H1 (cell line): ENCODE measurements around the gene ERFE. TPM values are rescaled to one million over a fixed set of nuclear protein-coding genes. Genes with fewer than 3 reads are reported as not detected.

Source experiments
- CTCF ChIA-PET: fragments of 300-600 bp; sonication (Branson Sonifier 250); formaldehyde crosslinking; loops from one replicate; lab custom pipeline; 2021; ENCODE audit not compliant: partially characterized antibody; lab: Charles Lee
- POLR2A ChIA-PET: fragments of 300-600 bp; sonication (Branson Sonifier 250); formaldehyde crosslinking; loops from one replicate; lab custom pipeline; 2021; ENCODE audit warnings: inconsistent platforms; ENCODE audit not compliant: partially characterized antibody; lab: Charles Lee
- DNase-seq, 2 experiments: peaks; one replicate each; pipeline versions ENCODE4 v3.0.0 to v3.0.0-alpha.2; 2010 to 2022; ENCODE audit warnings: low spot score in 2 of 2, low read depth in 1 of 2, mixed read lengths in 1 of 2
- FAIRE-seq: peaks from 2 replicates; lab custom pipeline; 2011; peaks lifted over from hg19 to GRCh38; lab: Jason Lieb, UNC
- H2AFZ ChIP-seq: 2 replicates; pipeline ENCODE4 v1.8.1; 2012; ENCODE audit warnings: low read length, inconsistent platforms
- H2AK5ac ChIP-seq: 2 replicates; pipeline ENCODE4 v1.6.1; 2013; ENCODE audit warnings: low read depth, low read length
- H2BK120ac ChIP-seq: replicated peaks from 2 replicates; pipeline ENCODE3; 2013; ENCODE audit warnings: low read depth, low read length, inconsistent platforms
- H2BK12ac ChIP-seq: 2 replicates; pipeline ENCODE4 v1.6.1; 2013; ENCODE audit warnings: low read depth, low read length
- H2BK15ac ChIP-seq: 2 replicates; pipeline ENCODE4 v1.6.1; 2013; ENCODE audit warnings: low read length
- H2BK20ac ChIP-seq: 2 replicates; pipeline ENCODE4 v1.6.1; 2013; ENCODE audit warnings: low read length
- H2BK5ac ChIP-seq: 2 replicates; pipeline ENCODE4 v1.6.1; 2013; ENCODE audit warnings: low read depth, low read length
- H3K14ac ChIP-seq: 2 replicates; pipeline ENCODE4 v1.6.1; 2013; ENCODE audit warnings: inconsistent platforms; ENCODE audit not compliant: insufficient read length
- H3K18ac ChIP-seq: 2 replicates; pipeline ENCODE4 v1.6.1; 2013; ENCODE audit warnings: low read length; ENCODE audit errors: extremely low read depth
- H3K23ac ChIP-seq: 2 replicates; pipeline ENCODE4 v1.6.1; 2013; ENCODE audit warnings: inconsistent platforms; ENCODE audit not compliant: insufficient read length
- H3K23me2 ChIP-seq: 2 replicates; pipeline ENCODE4 v1.6.1; 2013; ENCODE audit warnings: low read depth, low read length
- H3K27ac ChIP-seq: 2 replicates; pipeline ENCODE4 v1.6.1; 2011; ENCODE audit warnings: low read depth, low read length, inconsistent platforms
- H3K27me3 ChIP-seq, 4 experiments: replicated peaks in 1 of 4; 1 replicate in 1 of 4; 2 replicates in 3 of 4; pipeline versions ENCODE4 v1.6.1 to v1.8.1; 2011 to 2013; ENCODE audit warnings: low read length in 3 of 4, mild to moderate bottlenecking in 3 of 4, inconsistent platforms in 2 of 4, mixed read lengths in 2 of 4, moderate library complexity in 1 of 4; ENCODE audit not compliant: control insufficient read depth in 3 of 4, insufficient read depth in 3 of 4; ENCODE audit errors: extremely low read depth in 1 of 4
- H3K36me3 ChIP-seq, 4 experiments: 2 replicates each; pipeline versions ENCODE4 v1.6.1 to v1.8.1; 2011 to 2013; ENCODE audit warnings: mild to moderate bottlenecking in 4 of 4, low read length in 3 of 4, moderate library complexity in 2 of 4, control low read depth in 1 of 4, inconsistent platforms in 1 of 4; ENCODE audit not compliant: insufficient read depth in 4 of 4, control insufficient read depth in 2 of 4
- H3K4ac ChIP-seq: replicated peaks from 2 replicates; pipeline ENCODE3; 2013; ENCODE audit warnings: low read length, low read depth, mixed read lengths, inconsistent platforms; ENCODE audit not compliant: insufficient read length
- H3K4me1 ChIP-seq, 4 experiments: replicated peaks in 1 of 4; 1 replicate in 1 of 4; 2 replicates in 3 of 4; pipeline versions ENCODE4 v1.6.1 to v1.8.1; 2011 to 2013; ENCODE audit warnings: low read length in 3 of 4, inconsistent platforms in 2 of 4, mixed read lengths in 1 of 4; ENCODE audit not compliant: insufficient read depth in 4 of 4, control insufficient read depth in 3 of 4
- H3K4me2 ChIP-seq, 2 experiments: 2 replicates each; pipeline versions ENCODE4 v1.6.1 to v1.8.1; 2011 to 2013; ENCODE audit warnings: low read depth in 2 of 2, low read length in 2 of 2, control low read depth in 1 of 2, inconsistent platforms in 1 of 2, mild to moderate bottlenecking in 1 of 2; ENCODE audit not compliant: insufficient read depth in 1 of 2
- H3K4me3 ChIP-seq, 4 experiments: fragments of 200-600, 300-600 bp in 1 of 4; sonication (generic), shearing (Covaris generic), sonication (Bioruptor Twin) in 1 of 4; 2 replicates each; pipeline versions ENCODE4 v1.5.1 to v1.8.1; 2011 to 2016; ENCODE audit warnings: low read length in 4 of 4, low read depth in 3 of 4, control low read depth in 2 of 4, inconsistent platforms in 2 of 4, mild to moderate bottlenecking in 2 of 4, mixed read lengths in 1 of 4, moderate library complexity in 1 of 4; ENCODE audit not compliant: insufficient read depth in 2 of 4; ENCODE audit errors: extremely low read depth in 1 of 4
- H3K56ac ChIP-seq: replicated peaks from 2 replicates; pipeline ENCODE3; 2013; ENCODE audit warnings: low read depth, mild to moderate bottlenecking, mixed read lengths, low read length, inconsistent platforms; ENCODE audit not compliant: insufficient read length
- H3K79me1 ChIP-seq: 2 replicates; pipeline ENCODE4 v1.6.1; 2013; ENCODE audit warnings: low read depth, low read length, control low read depth
- H3K79me2 ChIP-seq, 2 experiments: 2 replicates each; pipeline versions ENCODE4 v1.6.1 to v1.8.1; 2012 to 2013; ENCODE audit warnings: low read length in 2 of 2, mild to moderate bottlenecking in 2 of 2, inconsistent platforms in 1 of 2; ENCODE audit not compliant: insufficient read depth in 2 of 2, control insufficient read depth in 1 of 2
- H3K9ac ChIP-seq, 4 experiments: replicated peaks in 1 of 4; 1 replicate in 1 of 4; 2 replicates in 3 of 4; pipeline versions ENCODE4 v1.6.1 to v1.8.1; 2011 to 2013; ENCODE audit warnings: low read depth in 3 of 4, low read length in 3 of 4, control low read depth in 2 of 4, mild to moderate bottlenecking in 2 of 4, moderate library complexity in 2 of 4, inconsistent platforms in 1 of 4; ENCODE audit errors: extremely low read depth in 1 of 4
- H3K9me3 ChIP-seq, 2 experiments: 2 replicates each; pipeline versions ENCODE4 v1.6.1 to v1.8.1; 2012 to 2013; ENCODE audit warnings: mild to moderate bottlenecking in 2 of 2, moderate library complexity in 2 of 2, control low read depth in 1 of 2, inconsistent platforms in 1 of 2, low read depth in 1 of 2, low read length in 1 of 2, mixed read lengths in 1 of 2; ENCODE audit not compliant: insufficient read depth in 2 of 2
- H4K20me1 ChIP-seq, 2 experiments: replicated peaks in 1 of 2; 2 replicates each; pipeline versions ENCODE3 to v1.8.1; 2011 to 2013; ENCODE audit warnings: inconsistent platforms in 2 of 2, low read length in 2 of 2, mild to moderate bottlenecking in 1 of 2; ENCODE audit not compliant: insufficient read depth in 2 of 2, control insufficient read depth in 1 of 2
- H4K5ac ChIP-seq: 2 replicates; pipeline ENCODE4 v1.6.1; 2013; ENCODE audit warnings: low read length, low read depth, mixed read lengths, inconsistent platforms; ENCODE audit not compliant: insufficient read length
- H4K8ac ChIP-seq: 2 replicates; pipeline ENCODE4 v1.8.0; 2013; ENCODE audit warnings: mild to moderate bottlenecking, moderate library complexity, low read length, inconsistent platforms; ENCODE audit not compliant: insufficient read depth; ENCODE audit errors: extremely low read depth
- H4K91ac ChIP-seq: replicated peaks from 2 replicates; pipeline ENCODE3; 2013; ENCODE audit warnings: low read length, mixed read lengths, inconsistent platforms; ENCODE audit not compliant: insufficient read length
- ASH2L ChIP-seq: fragments of 200-600, 300-600 bp; sonication (generic); IDR thresholded peaks from one replicate; pipeline ENCODE4 v1.7.1; 2017; ENCODE audit warnings: low read length
- ATF3 ChIP-seq: IDR thresholded peaks from 2 replicates; pipeline ENCODE4 v1.6.1; 2011; ENCODE audit warnings: low read depth, mild to moderate bottlenecking, low read length; ENCODE audit not compliant: insufficient read depth
- CHD1 ChIP-seq: IDR thresholded peaks from 2 replicates; pipeline ENCODE4 v1.6.1; 2012; ENCODE audit warnings: low read depth, low read length, improper control_type of control experiment
- EGR1 ChIP-seq: IDR thresholded peaks from 2 replicates; pipeline ENCODE4 v1.6.1; 2011; ENCODE audit warnings: low read depth, low read length, borderline replicate concordance
- FOSL1 ChIP-seq: IDR thresholded peaks from 2 replicates; pipeline ENCODE4 v1.6.1; 2011; ENCODE audit warnings: mild to moderate bottlenecking, low read depth, low read length, moderate library complexity; ENCODE audit not compliant: insufficient read depth
- HDAC2 ChIP-seq, 2 experiments: fragments of 300-600 bp in 1 of 2; sonication (generic) in 1 of 2; IDR thresholded peaks; 2 replicates each; pipeline ENCODE4 v1.6.1; 2011 to 2012; ENCODE audit warnings: low read depth in 2 of 2, low read length in 2 of 2, mild to moderate bottlenecking in 2 of 2, moderate library complexity in 2 of 2, borderline replicate concordance in 1 of 2, inconsistent platforms in 1 of 2
- JUND ChIP-seq: IDR thresholded peaks from 2 replicates; pipeline ENCODE4 v1.6.1; 2011; ENCODE audit warnings: mild to moderate bottlenecking, improper control_type of control experiment, low read length
- POLR2AphosphoS5 ChIP-seq: IDR thresholded peaks from 2 replicates; pipeline ENCODE4 v1.6.1; 2011; ENCODE audit warnings: low read depth, low read length
- RAD21 ChIP-seq, 2 experiments: IDR thresholded peaks in 1 of 2; conservative IDR thresholded peaks in 1 of 2; 2 replicates each; pipeline ENCODE4 v1.6.1; 2011; ENCODE audit warnings: low read depth in 2 of 2, low read length in 2 of 2, improper control_type of control experiment in 1 of 2, inconsistent platforms in 1 of 2, mild to moderate bottlenecking in 1 of 2, moderate library complexity in 1 of 2
- RBBP5 ChIP-seq: IDR thresholded peaks from 2 replicates; pipeline ENCODE4 v1.7.1; 2012; ENCODE audit warnings: low read depth, mild to moderate bottlenecking, inconsistent platforms, low read length, moderate library complexity, borderline replicate concordance
- YY1 ChIP-seq: IDR thresholded peaks from 2 replicates; pipeline ENCODE4 v1.6.1; 2011; ENCODE audit warnings: low read depth, mild to moderate bottlenecking, low read length
- WGBS, 2 experiments: shearing (Covaris generic) in 1 of 2; methylation state at CpG; one replicate each; pipeline versions ENCODE4 v1.1.6 to v1.1.7; 2013 to 2015; ENCODE audit warnings: low lambda C conversion rate in 2 of 2, mixed read lengths in 2 of 2, inconsistent platforms in 1 of 2, low coverage in 1 of 2, missing lambda C conversion rate in 1 of 2; ENCODE audit not compliant: insufficient replicate concordance in 2 of 2, insufficient coverage in 1 of 2, insufficient read length in 1 of 2; ENCODE audit errors: extremely low coverage in 1 of 2, missing lambda C conversion rate in 1 of 2; 5-methylcytosine and 5-hydroxymethylcytosine counted together
- polyA plus RNA-seq, 7 experiments: library from polyadenylated mRNA; depleted of rRNA in 3 of 7; stranded (reverse) in 5 of 7; unstranded in 2 of 7; fragments of >200 nt in 5 of 7; fragments of 200-250 nt in 2 of 7; gene quantifications; 1 replicate in 5 of 7; 2 replicates in 1 of 7; 4 replicates in 1 of 7; pipeline versions ENCODE4 v1.2.1 to v1.2.3, GENCODE V29; 2011 to 2013; ENCODE audit warnings: missing spikeins in 2 of 7, mixed read lengths in 2 of 7
- total RNA-seq: library from RNA; stranded (reverse); fragmentation: NEBNext Ultra II Directional; extraction: Animal tissue kit (Norgen Biotek cat#: 25700); gene quantifications from 2 replicates; pipeline ENCODE4 v1.2.1, GENCODE V29; 2021

The ERFE gene
- total and polyA plus RNA-seq, 2 of the 8 experiments (the other 6 are each of a cell fraction or from before 2014, with no cell fraction given), result 2.5 to 3.6 TPM

GRCh38 chr2:238140721-238141540 lies 17.8 kb upstream of the ERFE start:
- Histone ChIP-seq H3K18ac (no peak overlapping the region), H2BK12ac (peak overlapping the region; percentile 17; the same call in 1 of the 2 replicates), H3K56ac (no peak overlapping the region), H3K14ac (no peak overlapping the region), H4K8ac (no peak overlapping the region), H3K4me1 (no peaks in the 10 kb centered on the region), H3K23me2 (no peaks in the 10 kb centered on the region), H2BK5ac (peak overlapping the region; percentile 21; the same call in 1 of the 2 replicates), H3K79me2 (no peaks in the 10 kb centered on the region), H3K27ac (no peak overlapping the region), H3K79me1 (no peaks in the 10 kb centered on the region), H4K5ac (no peak overlapping the region), H3K9ac (no peak overlapping the region; a peak in 1 of 7 replicates), H2BK120ac (no peak overlapping the region), H4K20me1 (no peaks in the 10 kb centered on the region), H3K36me3 (no peaks in the 10 kb centered on the region; a peak in 1 of 8 replicates), H3K4ac (no peak overlapping the region), H3K23ac (no peak overlapping the region), H2BK15ac (no peak overlapping the region), H3K27me3 (no peaks in the 10 kb centered on the region), H3K4me2 (no peak overlapping the region), H2AFZ (no peak overlapping the region), H4K91ac (no peak overlapping the region), H3K9me3 (no peaks in the 10 kb centered on the region), H2BK20ac (no peak overlapping the region), H3K4me3 (no peak overlapping the region), H2AK5ac (no peak overlapping the region)
- POLR2A ChIA-PET, result interaction anchor here (0.9 kb wide), 1 partner anchor 43 kb away, joined by 4 read pairs; no protein-coding TSS in a partner anchor
- WGBS, 2 experiments, result 93% methylated on average over 58 of the region's 60 CpGs; no CpG with 5 or more reads in 1 of the 2 experiments
- CTCF ChIA-PET, result interaction anchor here (0.6 to 7.1 kb wide), 17 partner anchors 8 to 218 kb away, joined by 3 to 72 read pairs (median 5); partner anchors contain the start of gene ERFE
- no peak for DNase-seq
- FAIRE-seq, result no peak
- TF ChIP-seq CHD1 (no peak), ATF3 (no peak), HDAC2 (IDR thresholded peaks at IDR 0.05; ENCODE audit: borderline replicate concordance in 1 of 2, low read depth in 2 of 2, low read length in 2 of 2) (no peak), YY1 (no peak), FOSL1 (no peak), JUND (no peak), POLR2AphosphoS5 (no peak), RBBP5 (no peak), ASH2L (no peak), RAD21 (IDR thresholded peaks at IDR 0.05 in 1 of 2, conservative IDR thresholded peaks at IDR 0.05 in 1 of 2; ENCODE audit: low read depth in 2 of 2, low read length in 2 of 2) (no peak), EGR1 (no peak)
